Ovary (tissue), 10 donors: ENCODE measurements around the gene FRYL. TPM values are rescaled to one million over a fixed set of nuclear protein-coding genes. Genes with fewer than 3 reads are reported as not detected.
A peak's percentile ranks its signal among the peaks of the same experiment; 100 is the strongest.
"Not testable (repeated sequence)": the region's sequence is repeated elsewhere in the genome, so short reads cannot be mapped to it uniquely, and the experiment has no call there.

Source experiments
- DNase-seq, 5 donors: peaks; one replicate each; pipeline ENCODE4 v3.0.0-alpha.2; 2019 to 2020
- H3K27ac ChIP-seq, 2 donors: fragments of 200-600 bp; one replicate each; pipeline versions ENCODE4 v1.5.1 to v1.8.0; 2019 to 2022
- H3K27me3 ChIP-seq: fragments of 200-600 bp; one replicate; pipeline ENCODE4 v1.8.0; 2022
- H3K36me3 ChIP-seq: fragments of 200-600 bp; sonication (generic); one replicate; pipeline ENCODE4 v1.5.1; 2019
- H3K4me1 ChIP-seq: one replicate; pipeline ENCODE4 v1.8.1; 2013; ENCODE audit warnings: mild to moderate bottlenecking, moderate library complexity; ENCODE audit not compliant: insufficient read depth
- H3K4me3 ChIP-seq: fragments of 200-600 bp; sonication (generic); one replicate; pipeline ENCODE4 v1.5.1; 2017
- H3K9me3 ChIP-seq, 2 donors: fragments of 200-600 bp in 1 of 2; sonication (generic) in 1 of 2; one replicate each; pipeline versions ENCODE4 v1.5.1 to v1.8.1; 2013 to 2019; ENCODE audit warnings: mild to moderate bottlenecking in 1 of 2, moderate library complexity in 1 of 2
- CTCF ChIP-seq, 3 donors: fragments of 450-650 bp in 2 of 3; fragments of 200-600 bp in 1 of 3; IDR thresholded peaks; one replicate each; pipeline versions ENCODE4 v1.5.1 to v1.8.0; 2016 to 2022; ENCODE audit warnings: antibody characterized with exemption in 3 of 3, mild to moderate bottlenecking in 1 of 3
- EP300 ChIP-seq: sonication (generic); formaldehyde crosslinking; IDR thresholded peaks from one replicate; pipeline ENCODE4 v1.6.1; 2017; ENCODE audit warnings: antibody characterized with exemption
- POLR2A ChIP-seq: fragments of 450-650 bp; IDR thresholded peaks from one replicate; pipeline ENCODE4 v1.6.1; 2017; ENCODE audit warnings: antibody characterized with exemption, mild to moderate bottlenecking, moderate library complexity
- WGBS, 3 donors: extraction: QIAGEN DNeasy Blood & Tissue Kit in 1 of 3; methylation state at CpG; one replicate each; pipeline versions ENCODE4 v1.1.5 to v1.1.7; 2013 to 2017; 5-methylcytosine and 5-hydroxymethylcytosine counted together
- intact Hi-C, 4 donors: fragments of 100-400 bp; cut with DNase I; formaldehyde crosslinking; loops; one replicate each; pipeline versions ENCODE4 v1.11.0 to v1.15.1; 2022 to 2023
- long read RNA-seq, 3 donors: library from polyadenylated mRNA in 2 of 3; unstranded in 2 of 3; transcript quantifications; one replicate each; pipeline ENCODE4 v2.0.0 and lab custom pipeline, GENCODE V29; 2021 to 2026
- polyA plus RNA-seq, 2 donors: library from polyadenylated mRNA; stranded (reverse); fragments of 200-250 nt in 1 of 2; fragments of 350-450 nt in 1 of 2; fragmentation: Illumina TruSeq in 1 of 2; extraction: RNeasy Lipid Tissue Mini Kit (QIAGEN cat#74804) in 1 of 2; gene quantifications; one replicate each; pipeline ENCODE4 v1.2.3, GENCODE V29; 2013 to 2014
- total RNA-seq, 7 donors: library from RNA; depleted of rRNA in 2 of 7; stranded (reverse); fragments of >200 nt in 2 of 7; fragmentation: NEBNext Ultra II Directional in 3 of 7; extraction: Animal tissue kit (Norgen Biotek cat#: 25700) in 3 of 7; gene quantifications; one replicate each; pipeline versions ENCODE4 v1.1.0 to v1.2.4, GENCODE V29; 2016 to 2023
- donor health status: DM: no; HTN: no; CAD: no; lungs with moderate emphysema.
- donor health status: DM: no; HTN: no; CAD: no.
- donor health status: Bipolar disorder and iron deficiency.
- donor health status: DM: yes; HTN: yes; CAD: no.
- donor health status: DM: no; HTN: no; CAD: no.
- donor health status: DM: yes; HTN: yes; CAD: no.

The FRYL gene
- total RNA-seq (10 to 100 TPM; 30.7 to 46.0 (median 36.0) TPM), polyA plus RNA-seq (10 to 100 TPM; 10.7 to 33.5 TPM)
- long read RNA-seq, donor 1, partial matches to known transcripts, result 16 of 19 reads
- long read RNA-seq, donor 1, other reads (novel, unspliced or antisense), result 3 of 19 reads
- long read RNA-seq, donor 2, result 0 reads
- long read RNA-seq, donor 3, partial matches to known transcripts, result 7 of 8 reads
- long read RNA-seq, donor 3, other reads (novel, unspliced or antisense), result 1 of 8 reads

- WGBS, 3 donors, result 0% methylated on average over 51 of the region's 51 CpGs
- TF ChIP-seq POLR2A, result peak; percentile 41
- TF ChIP-seq EP300, result no peak
- Histone ChIP-seq H3K27ac (peak within 1 kb of the TSS; percentile 87 to 94), H3K4me1 (peaks cover 4% of the 10 kb centered on the region), H3K36me3 (no peaks in the 10 kb centered on the region), H3K9me3 (no peaks in the 10 kb centered on the region), H3K4me3 (peak within 1 kb of the TSS; percentile 68), H3K27me3 (no peaks in the 10 kb centered on the region)
- peak; percentile 98 to 99 (median 99) for DNase-seq
- intact Hi-C loops, result loop anchor here in 2 of 4 donors (1.0 to 10.0 kb wide), 3 partner anchors 51 to 435 kb away; partner anchors contain the start of genes OCIAD1 (in 2 of the 2) and SLAIN2 (in 1 of the 2)
Observed at GRCh38 chr4:48779998-48780864, at the start of gene FRYL. Gene FRYL (minus strand): TSS chr4:48780279. CDS start chr4:48634410, 145,869 bp downstream.

GRCh38 chr4:48827622-48828021 lies 47.5 kb upstream of the FRYL start:
- no peak for DNase-seq
- H3K9me3 ChIP-seq, result no peaks in the 10 kb centered on the region
- peaks cover 2% of the 10 kb centered on the region for H3K4me1 ChIP-seq
- no peaks in the 10 kb centered on the region for H3K27me3 ChIP-seq
- intact Hi-C loops, result no loop called here
- no peak overlapping the region for H3K4me3 ChIP-seq
- H3K27ac ChIP-seq, result no peak overlapping the region
- TF ChIP-seq EP300 (no peak), POLR2A (no peak), CTCF (IDR thresholded peaks at IDR 0.05) (no peak)
- 88 to 93% (median 91%) methylated on average over 5 of the region's 5 CpGs for WGBS, 3 donors
- H3K36me3 ChIP-seq, result no peaks in the 10 kb centered on the region

GRCh38 chr4:48821431-48821830 lies 41.4 kb upstream of the FRYL start:
- 67 to 70% (median 70%) methylated on average over 2 of the region's 2 CpGs for WGBS, 3 donors
- H3K9me3 ChIP-seq, intact Hi-C loops, H3K27ac ChIP-seq, H3K4me3 ChIP-seq, H3K4me1 ChIP-seq, DNase-seq, H3K36me3 ChIP-seq, H3K27me3 ChIP-seq: not testable (repeated sequence)

- TF ChIP-seq POLR2A (no peak), CTCF (IDR thresholded peaks at IDR 0.05) (no peak), EP300 (no peak)
- 75 to 86% (median 85%) methylated on average over 6 of the region's 6 CpGs for WGBS, 3 donors
- H3K36me3 ChIP-seq, result no peaks in the 10 kb centered on the region
- no peaks in the 10 kb centered on the region for H3K4me1 ChIP-seq
- intact Hi-C loops, result no loop called here
- H3K27me3 ChIP-seq, result no peaks in the 10 kb centered on the region
- no peak overlapping the region for H3K4me3 ChIP-seq
- no peak for DNase-seq
- H3K27ac ChIP-seq, result no peak overlapping the region
- H3K9me3 ChIP-seq, result no peaks in the 10 kb centered on the region
Observed at GRCh38 chr4:48816971-48817370, 36.9 kb upstream of the FRYL start.

- intact Hi-C loops, H3K27me3 ChIP-seq, H3K4me3 ChIP-seq, H3K9me3 ChIP-seq, DNase-seq, H3K36me3 ChIP-seq, H3K4me1 ChIP-seq, H3K27ac ChIP-seq: not testable (repeated sequence)
- 50 to 71% (median 58%) methylated on average over 7 of the region's 7 CpGs for WGBS, 3 donors
Observed at GRCh38 chr4:48816297-48816696, 36.2 kb upstream of the FRYL start.

GRCh38 chr4:48815483-48815882 lies 35.4 kb upstream of the FRYL start:
- H3K9me3 ChIP-seq, result no peaks in the 10 kb centered on the region
- intact Hi-C loops, result no loop called here
- TF ChIP-seq EP300 (no peak), POLR2A (no peak), CTCF (IDR thresholded peaks at IDR 0.05) (no peak)
- H3K4me1 ChIP-seq, result no peaks in the 10 kb centered on the region
- no peak overlapping the region for H3K4me3 ChIP-seq
- no peak overlapping the region for H3K27ac ChIP-seq
- WGBS, 3 donors, result 16 to 41% (median 31%) methylated on average over 2 of the region's 2 CpGs
- no peak for DNase-seq
- no peaks in the 10 kb centered on the region for H3K36me3 ChIP-seq
- no peaks in the 10 kb centered on the region for H3K27me3 ChIP-seq
